SH-SY5Y (cell line): ENCODE data around the gene ARFGAP3.

ENCODE experiments used
- GATA2 ChIP-seq: IDR thresholded peaks from 2 replicates; pipeline ENCODE4 v1.6.1; 2011; ENCODE audit warnings: mild to moderate bottlenecking, low read depth, low read length
- GATA3 ChIP-seq: IDR thresholded peaks from 2 replicates; pipeline ENCODE4 v1.6.1; 2011; ENCODE audit warnings: low read depth, mild to moderate bottlenecking, low read length, moderate library complexity

DNA sequence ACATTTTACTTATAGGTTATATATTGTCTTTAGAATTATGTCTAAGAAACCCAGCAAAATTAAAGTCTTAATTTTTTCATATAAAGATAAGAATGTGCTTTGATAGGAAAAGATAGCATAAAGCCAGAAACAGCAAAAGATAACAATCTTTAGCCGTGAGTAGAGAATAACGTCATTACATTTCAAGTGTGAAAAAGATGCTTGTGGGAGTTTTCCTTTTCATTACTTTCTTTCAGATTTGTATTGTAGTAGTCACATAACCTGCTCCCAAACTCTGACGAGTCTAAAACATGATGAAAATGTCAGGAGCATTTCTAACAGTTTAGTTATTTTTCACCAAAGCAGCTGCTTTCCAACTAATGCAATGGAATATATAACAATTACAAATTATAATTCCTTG, 31.3 kb downstream of the ARFGAP3 start:
- TF ChIP-seq GATA3: no peak
- no peak for TF ChIP-seq GATA2
